GM23248 (cell line): ENCODE measurements around the gene GALNT10. TPM values are rescaled to one million over a fixed set of nuclear protein-coding genes. Genes with fewer than 3 reads are reported as not detected.

Experiments used
- DNase-seq: peaks from one replicate; pipeline ENCODE4 v3.0.0-alpha.2; 2015
- H2AFZ ChIP-seq: fragments of 200-600 bp; sonication (generic); 2 replicates; pipeline ENCODE4 v1.6.1; 2016; ENCODE audit warnings: antibody characterized with exemption
- H3F3A ChIP-seq: fragments of 200-600 bp; sonication (generic); 2 replicates; pipeline ENCODE4 v1.6.1; 2016; ENCODE audit warnings: mild to moderate bottlenecking, antibody characterized with exemption, mixed run types; ENCODE audit not compliant: insufficient read depth
- H3K27ac ChIP-seq: fragments of 200-600 bp; sonication (generic); 2 replicates; pipeline ENCODE4 v1.5.1; 2016; ENCODE audit warnings: mild to moderate bottlenecking
- H3K27me3 ChIP-seq: fragments of 200-600 bp; sonication (generic); replicated peaks from 2 replicates; pipeline ENCODE4 v1.6.1; 2016; ENCODE audit warnings: mild to moderate bottlenecking; ENCODE audit not compliant: insufficient read depth
- H3K36me3 ChIP-seq: fragments of 200-600 bp; sonication (generic); 2 replicates; pipeline ENCODE4 v1.6.1; 2016; ENCODE audit warnings: low read depth, mild to moderate bottlenecking
- H3K4me1 ChIP-seq: fragments of 200-600 bp; sonication (generic); 2 replicates; pipeline ENCODE4 v1.6.1; 2016; ENCODE audit warnings: mild to moderate bottlenecking; ENCODE audit not compliant: insufficient read depth
- H3K4me2 ChIP-seq: fragments of 200-600 bp; sonication (generic); one replicate; pipeline ENCODE4 v1.6.1; 2016; ENCODE audit warnings: mild to moderate bottlenecking; ENCODE audit not compliant: unreplicated experiment
- H3K4me3 ChIP-seq: fragments of 200-600 bp; sonication (generic); 2 replicates; pipeline ENCODE4 v1.5.1; 2016; ENCODE audit warnings: mild to moderate bottlenecking
- H3K79me2 ChIP-seq: fragments of 200-600 bp; sonication (generic); 2 replicates; pipeline ENCODE4 v1.6.1; 2016; ENCODE audit warnings: mild to moderate bottlenecking; ENCODE audit not compliant: insufficient read depth
- H3K9ac ChIP-seq: fragments of 200-600 bp; sonication (generic); 2 replicates; pipeline ENCODE4 v1.6.1; 2016; ENCODE audit warnings: mild to moderate bottlenecking
- H3K9me2 ChIP-seq: fragments of 200-600 bp; sonication (generic); 2 replicates; pipeline ENCODE4 v1.6.1; 2016; ENCODE audit warnings: mixed run types, mild to moderate bottlenecking, moderate library complexity; ENCODE audit not compliant: insufficient read depth
- H3K9me3 ChIP-seq: fragments of 200-600 bp; sonication (generic); one replicate; pipeline ENCODE4 v1.6.1; 2017; ENCODE audit warnings: low read depth
- H4K20me1 ChIP-seq: fragments of 200-600 bp; sonication (generic); 2 replicates; pipeline ENCODE4 v1.6.0; 2016; ENCODE audit not compliant: insufficient read depth
- EZH2 ChIP-seq: fragments of 200-600 bp; sonication (generic); IDR thresholded peaks from 2 replicates; pipeline ENCODE4 v1.6.1; 2018; ENCODE audit warnings: antibody characterized with exemption, mild to moderate bottlenecking; ENCODE audit not compliant: insufficient read depth, poor library complexity, severe bottlenecking
- EZH2phosphoT487 ChIP-seq: fragments of 200-600 bp; sonication (generic); IDR thresholded peaks from 2 replicates; pipeline ENCODE4 v1.6.1; 2018; ENCODE audit warnings: antibody characterized with exemption, moderate library complexity, mild to moderate bottlenecking, low read depth; ENCODE audit not compliant: insufficient read depth
- WGBS, 2 experiments: methylation state at CpG; one replicate each; pipeline ENCODE4 v1.1.6; 2015 to 2017; ENCODE audit warnings: low lambda C conversion rate in 2 of 2, low coverage in 1 of 2; ENCODE audit errors: missing lambda C conversion rate in 2 of 2; 5-methylcytosine and 5-hydroxymethylcytosine counted together
- in situ Hi-C: fragments of 300-500 bp; cut with MboI; formaldehyde crosslinking; loops from 2 replicates; pipeline ENCODE4 v1.15.0; 2020
- polyA plus RNA-seq: library from polyadenylated mRNA; unstranded; fragments of >200 nt; fragmentation: Nextera tagmentation; extraction: Ambion mirVana; gene quantifications from 2 replicates; pipeline ENCODE4 v1.2.1, GENCODE V29; 2016
- total RNA-seq: library from RNA; depleted of rRNA; stranded (reverse); fragments of >200 nt; shearing (Covaris generic); gene quantifications from 2 replicates; pipeline ENCODE4 v1.2.3, GENCODE V29; 2014

Gene GALNT10
- total and polyA plus RNA-seq, 2 experiments from 2014 or later: 23.3 to 67.9 TPM

DNA sequence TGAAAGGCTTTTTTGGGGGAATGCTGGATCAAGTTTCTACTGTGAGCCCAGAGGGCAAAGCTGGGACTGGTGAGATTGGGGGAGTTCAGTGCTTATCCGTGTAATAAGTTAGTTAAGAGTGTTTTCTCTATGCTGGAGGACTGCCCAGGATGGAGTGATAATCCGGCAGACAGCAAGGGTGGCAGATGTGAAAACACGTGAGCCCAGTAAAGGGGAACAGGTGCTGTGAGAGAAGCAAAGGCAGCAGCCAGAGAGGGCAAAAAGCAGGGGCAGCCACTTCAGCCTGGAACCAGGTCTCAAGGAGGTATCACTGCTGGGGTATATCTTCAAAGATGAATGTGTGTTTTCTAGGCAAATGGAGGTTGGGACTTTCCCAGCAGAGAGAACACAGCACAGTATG lies 53.9 kb downstream of the GALNT10 start:
- Histone ChIP-seq H3K9ac (no peak overlapping the region), H3K27me3 (no peaks in the 10 kb centered on the region), H3K4me2 (no peak overlapping the region), H3K79me2 (peaks cover 87% of the 10 kb centered on the region), H4K20me1 (no peaks in the 10 kb centered on the region; the same call in 1 of the 2 replicates), H3K36me3 (no peaks in the 10 kb centered on the region), H3K27ac (no peak overlapping the region), H3K4me1 (peaks cover 10% of the 10 kb centered on the region), H3K9me2 (no peaks in the 10 kb centered on the region), H3K9me3 (no peaks in the 10 kb centered on the region), H2AFZ (no peak overlapping the region), H3K4me3 (no peak overlapping the region), H3F3A (no peaks in the 10 kb centered on the region)
- no peak for DNase-seq
- TF ChIP-seq EZH2: no peak
- TF ChIP-seq EZH2phosphoT487: no peak
- in situ Hi-C loops: no loop called here
- 81 to 89% methylated on average over 3 of the region's 3 CpGs for WGBS, 2 experiments

DNA sequence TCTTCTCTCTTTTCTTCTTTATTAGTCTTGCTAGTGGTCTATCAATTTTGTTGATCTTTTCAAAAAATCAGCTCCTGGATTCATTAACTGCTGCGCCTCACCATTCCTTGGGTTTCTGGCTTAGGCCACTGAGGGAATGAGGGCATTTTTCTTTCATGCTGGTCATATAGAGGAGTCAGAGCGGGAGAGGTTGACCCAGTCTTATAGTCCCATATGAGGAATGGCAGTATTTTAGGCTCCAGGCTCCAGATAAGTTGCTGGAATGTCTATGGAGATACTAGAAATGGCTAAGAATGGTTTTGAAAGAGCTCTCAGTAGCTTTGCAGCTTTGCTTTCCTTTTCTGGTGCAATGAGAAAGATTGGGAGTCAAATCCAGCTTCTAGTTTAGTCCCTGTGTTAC lies 58.2 kb downstream of the GALNT10 start:
- no peak for DNase-seq
- Histone ChIP-seq H2AFZ (no peak overlapping the region), H3K36me3 (no peaks in the 10 kb centered on the region), H3K4me1 (peaks cover 6% of the 10 kb centered on the region), H3F3A (no peaks in the 10 kb centered on the region), H3K9ac (no peak overlapping the region), H3K9me2 (no peaks in the 10 kb centered on the region), H3K4me3 (no peak overlapping the region), H3K9me3 (no peaks in the 10 kb centered on the region), H3K79me2 (peaks cover 85% of the 10 kb centered on the region), H3K27me3 (no peaks in the 10 kb centered on the region), H3K27ac (no peak overlapping the region), H3K4me2 (no peak overlapping the region), H4K20me1 (no peaks in the 10 kb centered on the region; the same call in 1 of the 2 replicates)
- 98 to 100% methylated on average over 2 of the region's 2 CpGs for WGBS, 2 experiments
- TF ChIP-seq EZH2phosphoT487 (no peak), EZH2 (no peak)
- in situ Hi-C loops: no loop called here

GRCh38 chr5:154249826-154250225 lies 59.3 kb downstream of the GALNT10 start:
- TF ChIP-seq EZH2phosphoT487: no peak
- 53 to 55% methylated on average over 3 of the region's 3 CpGs for WGBS, 2 experiments
- no peaks in the 10 kb centered on the region for H3K9me3 ChIP-seq
- no peak overlapping the region for H3K9ac ChIP-seq
- no peaks in the 10 kb centered on the region for H3K9me2 ChIP-seq
- no peak overlapping the region for H3K4me2 ChIP-seq
- no peaks in the 10 kb centered on the region for H3K27me3 ChIP-seq
- H3F3A ChIP-seq: no peaks in the 10 kb centered on the region; the same call in 1 of the 2 replicates
- no peaks in the 10 kb centered on the region for H4K20me1 ChIP-seq
- H3K79me2 ChIP-seq: peaks cover 85% of the 10 kb centered on the region
- DNase-seq: no peak
- no peak overlapping the region for H3K27ac ChIP-seq
- H2AFZ ChIP-seq: no peak overlapping the region
- in situ Hi-C loops: no loop called here
- H3K4me3 ChIP-seq: no peak overlapping the region
- H3K36me3 ChIP-seq: no peaks in the 10 kb centered on the region
- no peaks in the 10 kb centered on the region for H3K4me1 ChIP-seq

DNA sequence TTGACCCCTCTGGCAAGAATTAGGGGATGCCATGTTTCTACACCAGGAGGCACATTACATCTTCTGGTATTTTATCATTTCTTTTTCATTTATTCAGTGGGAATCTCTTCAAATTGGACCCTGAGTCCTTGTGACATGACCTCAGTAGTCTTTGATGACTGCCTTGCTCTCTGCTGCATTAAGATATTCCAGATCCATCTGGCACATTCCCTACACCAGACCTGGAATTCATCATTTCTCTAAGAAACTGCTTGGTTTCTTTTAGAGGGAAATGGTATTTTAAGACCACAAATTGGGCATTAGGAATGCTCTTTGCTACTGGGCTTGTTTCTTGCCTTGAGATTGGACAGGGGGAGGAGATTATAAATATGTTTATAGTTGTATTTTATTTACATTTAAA lies 61.0 kb downstream of the GALNT10 start:
- H3K4me2 ChIP-seq: no peak overlapping the region
- in situ Hi-C loops: no loop called here

GRCh38 chr5:154253807-154254206 lies 63.3 kb downstream of the GALNT10 start:
- no peak overlapping the region for H3K4me3 ChIP-seq
- H3K27ac ChIP-seq: no peak overlapping the region
- no peaks in the 10 kb centered on the region; the same call in 1 of the 2 replicates for H3F3A ChIP-seq
- 100% methylated on average over 2 of the region's 2 CpGs for WGBS, 2 experiments
- no peak overlapping the region for H3K9ac ChIP-seq
- no peaks in the 10 kb centered on the region for H3K27me3 ChIP-seq
- H3K4me2 ChIP-seq: no peak overlapping the region
- in situ Hi-C loops: no loop called here
- no peaks in the 10 kb centered on the region for H4K20me1 ChIP-seq
- no peaks in the 10 kb centered on the region for H3K4me1 ChIP-seq
- no peak for DNase-seq
- no peak overlapping the region for H2AFZ ChIP-seq
- no peaks in the 10 kb centered on the region for H3K36me3 ChIP-seq
- H3K79me2 ChIP-seq: peaks cover 97% of the 10 kb centered on the region
- TF ChIP-seq EZH2 (no peak), EZH2phosphoT487 (no peak)
- H3K9me3 ChIP-seq: no peaks in the 10 kb centered on the region
- H3K9me2 ChIP-seq: no peaks in the 10 kb centered on the region

More for the DNA sequence above, 61.0 kb downstream of the GALNT10 start:
- DNase-seq: no peak
- no peak for TF ChIP-seq EZH2
- TF ChIP-seq EZH2phosphoT487: no peak
- Histone ChIP-seq H3K9me2 (no peaks in the 10 kb centered on the region), H3K27me3 (no peaks in the 10 kb centered on the region), H3K4me1 (no peaks in the 10 kb centered on the region), H3F3A (no peaks in the 10 kb centered on the region; the same call in 1 of the 2 replicates), H3K79me2 (peaks cover 90% of the 10 kb centered on the region), H3K4me3 (no peak overlapping the region), H3K9me3 (no peaks in the 10 kb centered on the region), H4K20me1 (no peaks in the 10 kb centered on the region), H3K36me3 (no peaks in the 10 kb centered on the region), H3K27ac (no peak overlapping the region), H2AFZ (no peak overlapping the region), H3K9ac (no peak overlapping the region)
